Measurements from ENCODE around the gene WTIP. TPM values are rescaled to one million over a fixed set of nuclear protein-coding genes. Genes with fewer than 3 reads are reported as not detected.
A peak's percentile ranks its signal among the peaks of the same experiment; 100 is the strongest.
"Not testable (repeated sequence)": the region's sequence is repeated elsewhere in the genome, so short reads cannot be mapped to it uniquely, and the experiment has no call there.

Gene WTIP
- total RNA-seq = 2.5 TPM
- polyA plus RNA-seq = 3.6 TPM
- long read RNA-seq, donor 1 = 0 reads
- long read RNA-seq, donor 2, full-length matches to known transcripts = 1 of 1 reads
- long read RNA-seq, donor 2, partial matches to known transcripts = 0 of 1 reads
- long read RNA-seq, donor 2, other reads (novel, unspliced or antisense) = 0 of 1 reads
- long read RNA-seq, donor 3, full-length matches to known transcripts = 1 of 1 reads
- long read RNA-seq, donor 3, partial matches to known transcripts = 0 of 1 reads
- long read RNA-seq, donor 3, other reads (novel, unspliced or antisense) = 0 of 1 reads
- long read RNA-seq, donor 4, full-length matches to known transcripts = 2 of 2 reads
- long read RNA-seq, donor 4, partial matches to known transcripts = 0 of 2 reads
- long read RNA-seq, donor 4, other reads (novel, unspliced or antisense) = 0 of 2 reads
- long read RNA-seq, donor 5, full-length matches to known transcripts = 3 of 3 reads
- long read RNA-seq, donor 5, partial matches to known transcripts = 0 of 3 reads
- long read RNA-seq, donor 5, other reads (novel, unspliced or antisense) = 0 of 3 reads
- long read RNA-seq, donor 6 = 0 reads
- long read RNA-seq, donor 7 = 0 reads
- long read RNA-seq, donor 8 = 0 reads
- long read RNA-seq, donor 9 = 0 reads
- long read RNA-seq, donor 10, full-length matches to known transcripts = 1 of 1 reads
- long read RNA-seq, donor 10, partial matches to known transcripts = 0 of 1 reads
- long read RNA-seq, donor 10, other reads (novel, unspliced or antisense) = 0 of 1 reads

- Histone ChIP-seq H3K4me1 (ENCODE audit: control insufficient read depth in 2 of 2, insufficient read depth in 2 of 2, low read length in 2 of 2) (no peaks in the 10 kb centered on the region), H3K9me3 (ENCODE audit: control insufficient read depth in 2 of 2, insufficient read depth in 1 of 2, low read length in 1 of 2) (no peaks in the 10 kb centered on the region), H3K27me3 (ENCODE audit: control insufficient read depth in 2 of 2, insufficient read depth in 1 of 2, low read length in 1 of 2) (peaks cover 46 to 58% of the 10 kb centered on the region in 2 donors), H3K27ac (ENCODE audit: low read depth in 1 of 2, low read length in 1 of 2) (peak within 1 kb of the TSS in 1 of 2 donors; percentile 31), H3K36me3 (ENCODE audit: control insufficient read depth in 2 of 2, insufficient read depth in 2 of 2, low read length in 1 of 2) (no peaks in the 10 kb centered on the region), H3K4me3 (ENCODE audit: low read length in 2 of 2) (peak within 1 kb of the TSS in 1 of 2 donors; percentile 36)
- DNase-seq (ENCODE audit: low read depth in 6 of 9, low spot score in 9 of 9) = no peak
- 8% methylated on average over 95 of the region's 95 CpGs for WGBS
Observed at GRCh38 chr19:34480971-34481841, at the start of gene WTIP. TSS of gene WTIP (plus strand) at chr19:34481758. CDS start at chr19:34481975, 217 bp downstream.

- peaks cover 22 to 48% of the 10 kb centered on the region in 2 donors for H3K36me3 ChIP-seq (ENCODE audit: control insufficient read depth in 2 of 2, insufficient read depth in 2 of 2, low read length in 1 of 2)
Observed at GRCh38 chr19:34432797-34433196, 48.8 kb upstream of the WTIP start.

GRCh38 chr19:34436716-34437115, 44.8 kb upstream of the WTIP start:
- no peak for DNase-seq (ENCODE audit: low read depth in 6 of 9, low spot score in 9 of 9)
- Histone ChIP-seq H3K4me1 (ENCODE audit: control insufficient read depth in 2 of 2, insufficient read depth in 2 of 2, low read length in 2 of 2) (no peaks in the 10 kb centered on the region), H3K4me3 (ENCODE audit: low read length in 2 of 2) (no peak overlapping the region), H3K27me3 (ENCODE audit: control insufficient read depth in 2 of 2, insufficient read depth in 1 of 2, low read length in 1 of 2) (no peaks in the 10 kb centered on the region), H3K9me3 (ENCODE audit: control insufficient read depth in 2 of 2, insufficient read depth in 1 of 2, low read length in 1 of 2) (no peaks in the 10 kb centered on the region), H3K36me3 (ENCODE audit: control insufficient read depth in 2 of 2, insufficient read depth in 2 of 2, low read length in 1 of 2) (peaks cover 37 to 66% of the 10 kb centered on the region in 2 donors), H3K27ac (ENCODE audit: low read depth in 1 of 2, low read length in 1 of 2) (no peak overlapping the region)
- 95% methylated on average over 3 of the region's 3 CpGs for WGBS

More at GRCh38 chr19:34432797-34433196, 48.8 kb upstream of the WTIP start:
- Histone ChIP-seq H3K4me1 (ENCODE audit: control insufficient read depth in 2 of 2, insufficient read depth in 2 of 2, low read length in 2 of 2) (peaks cover 15 to 16% of the 10 kb centered on the region in 2 donors), H3K27ac (ENCODE audit: low read depth in 1 of 2, low read length in 1 of 2) (no peak overlapping the region), H3K9me3 (ENCODE audit: control insufficient read depth in 2 of 2, insufficient read depth in 1 of 2, low read length in 1 of 2) (no peaks in the 10 kb centered on the region), H3K4me3 (ENCODE audit: low read length in 2 of 2) (no peak overlapping the region), H3K27me3 (ENCODE audit: control insufficient read depth in 2 of 2, insufficient read depth in 1 of 2, low read length in 1 of 2) (no peaks in the 10 kb centered on the region)
- DNase-seq (ENCODE audit: low read depth in 6 of 9, low spot score in 9 of 9) = no peak
- 97% methylated on average over 5 of the region's 5 CpGs for WGBS

GRCh38 chr19:34448191-34448590, 33.4 kb upstream of the WTIP start:
- Histone ChIP-seq H3K4me1 (ENCODE audit: control insufficient read depth in 2 of 2, insufficient read depth in 2 of 2, low read length in 2 of 2) (no peaks in the 10 kb centered on the region), H3K27ac (ENCODE audit: low read depth in 1 of 2, low read length in 1 of 2) (no peak overlapping the region), H3K27me3 (ENCODE audit: control insufficient read depth in 2 of 2, insufficient read depth in 1 of 2, low read length in 1 of 2) (no peaks in the 10 kb centered on the region), H3K9me3 (ENCODE audit: control insufficient read depth in 2 of 2, insufficient read depth in 1 of 2, low read length in 1 of 2) (no peaks in the 10 kb centered on the region), H3K36me3 (ENCODE audit: control insufficient read depth in 2 of 2, insufficient read depth in 2 of 2, low read length in 1 of 2) (peaks cover 47 to 83% of the 10 kb centered on the region in 2 donors), H3K4me3 (ENCODE audit: low read length in 2 of 2) (no peak overlapping the region)
- no peak for DNase-seq (ENCODE audit: low read depth in 6 of 9, low spot score in 9 of 9)
- WGBS = 96% methylated on average over 3 of the region's 3 CpGs

- Histone ChIP-seq H3K36me3 (ENCODE audit: control insufficient read depth in 2 of 2, insufficient read depth in 2 of 2, low read length in 1 of 2) (peaks cover 40 to 68% of the 10 kb centered on the region in 2 donors), H3K9me3 (ENCODE audit: control insufficient read depth in 2 of 2, insufficient read depth in 1 of 2, low read length in 1 of 2) (no peaks in the 10 kb centered on the region)
Observed at GRCh38 chr19:34452723-34453122, 28.8 kb upstream of the WTIP start.

GRCh38 chr19:34454091-34454490, 27.5 kb upstream of the WTIP start:
- H3K36me3 ChIP-seq (ENCODE audit: control insufficient read depth in 2 of 2, insufficient read depth in 2 of 2, low read length in 1 of 2) = peaks cover 39 to 68% of the 10 kb centered on the region in 2 donors
- H3K4me1 ChIP-seq (ENCODE audit: control insufficient read depth in 2 of 2, insufficient read depth in 2 of 2, low read length in 2 of 2) = no peaks in the 10 kb centered on the region
- H3K4me3 ChIP-seq (ENCODE audit: low read length in 2 of 2) = no peak overlapping the region
- DNase-seq (ENCODE audit: low read depth in 6 of 9, low spot score in 9 of 9) = no peak
- H3K27me3 ChIP-seq (ENCODE audit: control insufficient read depth in 2 of 2, insufficient read depth in 1 of 2, low read length in 1 of 2) = no peaks in the 10 kb centered on the region
- no peak overlapping the region for H3K27ac ChIP-seq (ENCODE audit: low read depth in 1 of 2, low read length in 1 of 2)
- no peaks in the 10 kb centered on the region for H3K9me3 ChIP-seq (ENCODE audit: control insufficient read depth in 2 of 2, insufficient read depth in 1 of 2, low read length in 1 of 2)
- 100% methylated on average over 2 of the region's 2 CpGs for WGBS

More at GRCh38 chr19:34452723-34453122, 28.8 kb upstream of the WTIP start:
- Histone ChIP-seq H3K27me3 (ENCODE audit: control insufficient read depth in 2 of 2, insufficient read depth in 1 of 2, low read length in 1 of 2) (no peaks in the 10 kb centered on the region), H3K27ac (ENCODE audit: low read depth in 1 of 2, low read length in 1 of 2) (no peak overlapping the region), H3K4me3 (ENCODE audit: low read length in 2 of 2) (no peak overlapping the region), H3K4me1 (ENCODE audit: control insufficient read depth in 2 of 2, insufficient read depth in 2 of 2, low read length in 2 of 2) (no peaks in the 10 kb centered on the region)
- DNase-seq (ENCODE audit: low read depth in 6 of 9, low spot score in 9 of 9) = no peak

GRCh38 chr19:34454685-34455084, 26.9 kb upstream of the WTIP start:
- Histone ChIP-seq H3K4me3 (ENCODE audit: low read length in 2 of 2) (no peak overlapping the region), H3K4me1 (ENCODE audit: control insufficient read depth in 2 of 2, insufficient read depth in 2 of 2, low read length in 2 of 2) (no peaks in the 10 kb centered on the region), H3K9me3 (ENCODE audit: control insufficient read depth in 2 of 2, insufficient read depth in 1 of 2, low read length in 1 of 2) (no peaks in the 10 kb centered on the region), H3K27me3 (ENCODE audit: control insufficient read depth in 2 of 2, insufficient read depth in 1 of 2, low read length in 1 of 2) (no peaks in the 10 kb centered on the region), H3K36me3 (ENCODE audit: control insufficient read depth in 2 of 2, insufficient read depth in 2 of 2, low read length in 1 of 2) (peaks cover 45 to 70% of the 10 kb centered on the region in 2 donors), H3K27ac (ENCODE audit: low read depth in 1 of 2, low read length in 1 of 2) (no peak overlapping the region)
- no peak for DNase-seq (ENCODE audit: low read depth in 6 of 9, low spot score in 9 of 9)
- over 99% methylated on average over 3 of the region's 3 CpGs for WGBS

GRCh38 chr19:34455783-34456480, 25.6 kb upstream of the WTIP start:
- 93% methylated on average over 17 of the region's 17 CpGs for WGBS
- H3K4me3 ChIP-seq (ENCODE audit: low read length in 2 of 2); H3K27me3 ChIP-seq (ENCODE audit: control insufficient read depth in 2 of 2, insufficient read depth in 1 of 2, low read length in 1 of 2); DNase-seq (ENCODE audit: low read depth in 6 of 9, low spot score in 9 of 9); H3K27ac ChIP-seq (ENCODE audit: low read depth in 1 of 2, low read length in 1 of 2); H3K4me1 ChIP-seq (ENCODE audit: control insufficient read depth in 2 of 2, insufficient read depth in 2 of 2, low read length in 2 of 2); H3K9me3 ChIP-seq (ENCODE audit: control insufficient read depth in 2 of 2, insufficient read depth in 1 of 2, low read length in 1 of 2): not testable (repeated sequence)
- peaks cover 51 to 70% of the 10 kb centered on the region in 2 donors for H3K36me3 ChIP-seq (ENCODE audit: control insufficient read depth in 2 of 2, insufficient read depth in 2 of 2, low read length in 1 of 2)
